Prostate gland (tissue), 2 donors: ENCODE data around the gene ELMO3. TPM values are rescaled to one million over a fixed set of nuclear protein-coding genes. Genes with fewer than 3 reads are reported as not detected.

Experiments
- DNase-seq: peaks from one replicate; pipeline ENCODE4 v3.0.0-alpha.2; 2019; ENCODE audit warnings: low spot score
- H3K27ac ChIP-seq, 2 donors: fragments of 200-600 bp; sonication (generic); 2 replicates each; pipeline ENCODE4 v1.5.1; 2017 to 2019
- H3K27me3 ChIP-seq: fragments of 200-600 bp; sonication (generic); replicated peaks from 2 replicates; pipeline ENCODE4 v1.5.1; 2019; ENCODE audit not compliant: insufficient read depth
- H3K36me3 ChIP-seq, 2 donors: fragments of 200-600 bp; sonication (generic); 1 replicate in 1 of 2; 2 replicates in 1 of 2; pipeline versions ENCODE4 v1.5.1 to v1.8.1; 2017 to 2019
- H3K4me1 ChIP-seq: fragments of 200-600 bp; sonication (generic); replicated peaks from 2 replicates; pipeline ENCODE4 v1.5.1; 2019
- H3K4me3 ChIP-seq, 2 donors: fragments of 200-600 bp; sonication (generic); 2 replicates each; pipeline ENCODE4 v1.5.1; 2017 to 2019
- H3K9me3 ChIP-seq: fragments of 200-600 bp; sonication (generic); 2 replicates; pipeline ENCODE4 v1.5.1; 2017
- POLR2A ChIP-seq: fragments of 450-650 bp; IDR thresholded peaks from one replicate; pipeline ENCODE4 v1.6.1; 2016; ENCODE audit warnings: antibody characterized with exemption, mild to moderate bottlenecking
- POLR2AphosphoS5 ChIP-seq: sonication (generic); formaldehyde crosslinking; IDR thresholded peaks from one replicate; pipeline ENCODE4 v1.6.1; 2017; ENCODE audit warnings: antibody characterized with exemption
- WGBS: methylation state at CpG from one replicate; pipeline ENCODE4 v1.1.5; 2018; 5-methylcytosine and 5-hydroxymethylcytosine counted together
- intact Hi-C: fragments of 100-400 bp; cut with DNase I; formaldehyde crosslinking; loops from one replicate; pipeline ENCODE4 v1.14.2; 2022
- microRNA counts, 2 donors: library from miRNA; unstranded; fragments of <30 nt; microRNA quantifications; one replicate each; lab custom pipeline; 2016 to 2017
- microRNA-seq: library from miRNA; unstranded; fragments of <30 nt; microRNA quantifications from one replicate; pipeline ENCODE4, GENCODE V29; 2016
- small RNA-seq, 2 donors: library from RNA; depleted of rRNA; stranded (forward); fragments of <200 nt; gene quantifications; one replicate each; pipeline ENCODE3, GENCODE V24; 2016
- total RNA-seq, 2 donors: library from RNA; depleted of rRNA; stranded (reverse); fragments of >200 nt; gene quantifications; one replicate each; pipeline ENCODE4 v1.1.0, GENCODE V29; 2016
- TF ChIP-seq, protein P1 (sequence below), 4 experiments: fragments of 200-600 bp in 2 of 4; fragments of 450-650 bp in 2 of 4; sonication (generic) in 2 of 4; IDR thresholded peaks; 1 replicate in 3 of 4; 2 replicates in 1 of 4; pipeline ENCODE4 v1.5.1; 2016 to 2019; ENCODE audit warnings: antibody characterized with exemption in 4 of 4, mild to moderate bottlenecking in 2 of 4, moderate library complexity in 2 of 4

The ELMO3 gene
- total RNA-seq, 2 donors from 2014 or later = 24.8 to 36.7 TPM

DNA sequence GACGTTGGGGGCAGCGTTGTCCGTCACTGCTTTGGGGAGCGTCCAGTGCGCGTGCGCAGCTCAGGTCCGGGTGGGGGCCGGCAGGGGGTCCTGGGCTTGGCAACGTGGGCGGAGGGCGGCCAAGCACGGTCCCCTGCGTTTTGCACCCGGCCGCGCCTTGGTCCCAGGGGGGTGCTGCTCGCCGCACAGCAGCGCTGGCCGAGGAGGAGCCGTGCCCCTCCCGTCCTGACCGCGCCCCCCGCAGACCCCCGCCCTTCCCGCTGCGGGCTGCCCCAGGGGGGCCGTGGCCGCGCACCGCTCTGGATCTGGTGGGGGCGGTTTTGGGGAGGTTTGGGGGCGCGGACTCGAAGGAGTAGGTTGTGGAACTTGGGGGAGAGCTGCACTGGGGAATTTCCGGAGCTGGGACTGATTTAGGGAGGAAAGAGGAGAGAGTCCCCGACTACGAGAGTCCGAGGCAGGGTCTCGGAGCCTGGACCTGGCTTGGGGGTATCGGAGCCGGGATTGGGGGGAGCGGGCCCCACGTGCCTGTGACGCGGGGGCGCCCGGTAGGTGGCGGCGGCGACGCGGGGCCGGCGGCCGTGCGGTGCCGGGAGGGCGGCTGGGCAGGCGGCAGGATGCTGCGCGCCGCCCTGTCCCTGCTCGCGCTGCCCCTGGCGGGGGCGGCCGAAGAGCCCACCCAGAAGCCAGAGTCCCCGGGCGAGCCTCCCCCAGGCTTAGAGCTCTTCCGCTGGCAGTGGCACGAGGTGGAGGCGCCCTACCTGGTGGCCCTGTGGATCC is 49.7 kb downstream of the ELMO3 start, which contains the start of gene SLC9A5:
Gene SLC9A5, plus strand, starts transcription at position 579 of the 777 bp plus-strand sequence. Its CDS starts 36 bp downstream, at position 615.
- intact Hi-C loops = no loop called here
- no peak for DNase-seq
- WGBS = under 1% methylated on average over 57 of the region's 75 CpGs
- H3K27me3 ChIP-seq = peaks cover 4% of the 10 kb centered on the region
- no peaks in the 10 kb centered on the region for H3K9me3 ChIP-seq
- TF ChIP-seq, protein P1, sequence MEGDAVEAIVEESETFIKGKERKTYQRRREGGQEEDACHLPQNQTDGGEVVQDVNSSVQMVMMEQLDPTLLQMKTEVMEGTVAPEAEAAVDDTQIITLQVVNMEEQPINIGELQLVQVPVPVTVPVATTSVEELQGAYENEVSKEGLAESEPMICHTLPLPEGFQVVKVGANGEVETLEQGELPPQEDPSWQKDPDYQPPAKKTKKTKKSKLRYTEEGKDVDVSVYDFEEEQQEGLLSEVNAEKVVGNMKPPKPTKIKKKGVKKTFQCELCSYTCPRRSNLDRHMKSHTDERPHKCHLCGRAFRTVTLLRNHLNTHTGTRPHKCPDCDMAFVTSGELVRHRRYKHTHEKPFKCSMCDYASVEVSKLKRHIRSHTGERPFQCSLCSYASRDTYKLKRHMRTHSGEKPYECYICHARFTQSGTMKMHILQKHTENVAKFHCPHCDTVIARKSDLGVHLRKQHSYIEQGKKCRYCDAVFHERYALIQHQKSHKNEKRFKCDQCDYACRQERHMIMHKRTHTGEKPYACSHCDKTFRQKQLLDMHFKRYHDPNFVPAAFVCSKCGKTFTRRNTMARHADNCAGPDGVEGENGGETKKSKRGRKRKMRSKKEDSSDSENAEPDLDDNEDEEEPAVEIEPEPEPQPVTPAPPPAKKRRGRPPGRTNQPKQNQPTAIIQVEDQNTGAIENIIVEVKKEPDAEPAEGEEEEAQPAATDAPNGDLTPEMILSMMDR (IDR thresholded peaks at IDR 0.05) = peak in 2 of 4 experiments; percentile 31 to 40
- no peak for TF ChIP-seq POLR2A
- peak within 1 kb of the TSS; percentile 31 to 86 for H3K27ac ChIP-seq
- peaks cover 6% of the 10 kb centered on the region for H3K4me1 ChIP-seq
- no peaks in the 10 kb centered on the region for H3K36me3 ChIP-seq
- H3K4me3 ChIP-seq = peak within 1 kb of the TSS; percentile 34 to 70

DNA sequence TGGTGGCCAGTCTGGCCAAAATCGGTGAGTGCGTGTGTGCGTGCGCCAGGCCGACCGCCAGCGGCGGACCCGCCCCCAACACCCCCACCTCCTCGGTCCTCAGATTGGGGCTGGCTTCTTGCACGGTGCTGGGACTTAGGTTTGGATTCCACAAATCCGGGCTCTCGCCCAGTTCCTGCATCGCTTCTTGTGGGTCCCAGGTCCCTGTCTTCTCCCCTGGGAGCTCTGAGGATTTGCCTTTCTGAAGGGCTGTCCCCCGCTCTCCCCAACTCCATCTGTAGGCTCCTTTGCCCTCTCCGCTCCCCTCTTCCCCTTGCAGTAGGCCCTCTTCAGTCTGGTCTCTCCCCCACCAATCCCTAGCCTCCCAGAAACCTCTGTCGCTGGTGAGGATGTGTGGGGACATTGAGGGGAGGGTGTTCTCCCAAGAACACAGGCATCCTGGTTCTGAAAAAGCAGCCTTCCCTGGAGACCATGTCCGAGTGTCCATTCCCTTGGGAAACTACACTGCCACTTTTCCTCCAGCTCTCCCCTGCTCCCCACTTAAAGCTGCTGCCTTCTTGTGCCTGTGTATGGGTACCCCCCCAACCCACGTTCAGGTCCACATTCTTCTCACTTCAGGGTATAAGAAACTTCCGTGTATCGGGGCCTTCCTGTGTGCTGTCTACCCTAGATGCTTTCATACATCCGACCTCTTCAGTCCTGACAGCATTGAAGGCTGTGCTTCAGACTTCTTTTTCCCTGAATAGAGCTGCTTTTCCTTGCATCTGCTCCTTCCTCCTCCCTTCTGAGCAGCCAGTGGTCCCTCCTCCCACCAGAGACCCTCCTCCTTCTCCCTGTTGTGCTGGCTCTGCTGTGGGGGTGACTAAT is 50.5 kb downstream of the ELMO3 start:
- TF ChIP-seq POLR2AphosphoS5 (no peak), POLR2A (no peak)
- TF ChIP-seq, protein P1 (IDR thresholded peaks at IDR 0.05) = no peak
- no peak for DNase-seq
- intact Hi-C loops = no loop called here
- Histone ChIP-seq H3K27ac (no peak overlapping the region), H3K27me3 (peaks cover 4% of the 10 kb centered on the region), H3K36me3 (no peaks in the 10 kb centered on the region), H3K4me1 (peaks cover 6% of the 10 kb centered on the region), H3K9me3 (no peaks in the 10 kb centered on the region), H3K4me3 (peak overlapping the region; percentile 34 to 45)
- WGBS = 11% methylated on average over 22 of the region's 22 CpGs

DNA sequence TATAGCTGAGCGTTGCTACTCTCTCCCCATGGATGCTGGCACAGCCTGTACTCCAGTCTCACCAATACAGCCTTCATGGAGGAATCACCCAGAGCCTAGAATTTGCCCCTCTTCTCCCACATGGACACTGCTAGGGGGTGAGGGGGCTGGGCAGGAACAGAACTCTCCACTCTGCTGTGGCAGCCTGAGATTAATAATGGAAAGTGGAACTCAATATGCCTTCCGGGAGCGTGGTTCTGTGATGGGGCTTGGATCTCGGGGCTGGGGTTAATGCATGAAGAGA is 51.1 kb downstream of the ELMO3 start:
- no peaks in the 10 kb centered on the region for H3K36me3 ChIP-seq
- 70% methylated on average over 4 of the region's 4 CpGs for WGBS
- H3K27ac ChIP-seq = no peak overlapping the region
- intact Hi-C loops = no loop called here
- peaks cover 4% of the 10 kb centered on the region for H3K27me3 ChIP-seq
- no peak for DNase-seq
- TF ChIP-seq, protein P1 (IDR thresholded peaks at IDR 0.05) = no peak
- TF ChIP-seq POLR2A (no peak), POLR2AphosphoS5 (no peak)
- H3K4me3 ChIP-seq = no peak overlapping the region
- no peaks in the 10 kb centered on the region for H3K9me3 ChIP-seq
- H3K4me1 ChIP-seq = peaks cover 6% of the 10 kb centered on the region

DNA sequence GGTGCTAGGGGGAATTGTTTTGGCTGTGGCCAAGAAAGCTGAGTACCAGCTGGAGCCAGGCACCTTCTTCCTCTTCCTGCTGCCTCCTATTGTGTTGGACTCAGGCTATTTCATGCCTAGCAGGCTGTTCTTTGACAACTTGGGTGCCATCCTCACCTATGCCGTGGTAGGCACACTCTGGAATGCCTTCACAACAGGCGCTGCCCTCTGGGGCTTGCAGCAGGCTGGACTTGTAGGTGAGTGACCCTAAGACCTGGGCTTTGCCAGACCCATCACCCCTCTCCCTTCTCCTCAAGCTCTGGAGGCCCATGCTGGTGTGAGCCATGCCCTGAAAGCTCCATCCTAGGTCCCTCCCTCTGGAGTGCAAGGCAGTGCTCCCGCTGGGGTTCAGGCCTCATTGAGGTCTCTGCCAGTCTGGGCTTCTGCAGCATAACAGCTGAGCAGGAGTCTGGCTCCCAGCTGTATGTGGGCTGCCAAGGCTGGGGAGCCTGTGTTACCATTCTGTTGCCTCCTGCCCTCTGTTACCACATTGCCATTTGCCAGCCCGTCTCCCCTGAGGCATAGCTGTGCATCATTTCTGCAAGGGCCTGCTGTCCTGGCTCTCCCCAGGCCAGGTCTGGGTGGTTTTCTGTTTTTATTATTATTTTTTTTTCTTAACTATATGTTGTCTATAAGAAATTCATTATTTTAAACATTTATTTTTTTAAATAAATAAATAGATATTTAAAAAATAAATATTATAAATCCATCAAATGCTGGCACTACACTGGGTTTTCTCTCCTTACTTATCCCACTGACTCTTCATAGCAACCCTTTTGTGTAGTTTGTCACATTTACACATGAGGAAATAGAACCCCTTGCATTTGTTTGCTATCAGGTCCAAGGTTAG is 53.9 kb downstream of the ELMO3 start:
- peaks cover 4% of the 10 kb centered on the region for H3K27me3 ChIP-seq
- H3K27ac ChIP-seq = no peak overlapping the region
- H3K4me1 ChIP-seq = no peaks in the 10 kb centered on the region
- 80% methylated on average over 4 of the region's 4 CpGs for WGBS
- H3K36me3 ChIP-seq = no peaks in the 10 kb centered on the region
- DNase-seq = no peak
- no peak overlapping the region for H3K4me3 ChIP-seq
- H3K9me3 ChIP-seq = no peaks in the 10 kb centered on the region
- TF ChIP-seq, protein P1 (IDR thresholded peaks at IDR 0.05) = no peak
- intact Hi-C loops = no loop called here

MicroRNA genes within 50 kb of the gene (microRNA counts, 767-probe panel; counts per million panel counts)
- 431 to 1,799 counts per million in 2 donors for microRNA hsa-miR-328 (lab: Ali Mortazavi, UCI)

Small RNAs within 50 kb of the gene (microRNA-seq; reads per million reads assigned to microRNA genes)
- gene MIR328 = 414 reads per million, percentile 84 among the genes with 10 or more reads in this experiment

Small RNAs within 50 kb of the gene (small RNA-seq; reads per million reads assigned to genes)
- 8.5 to 21.2 reads per million in 2 donors for gene MIR328

Other genes with a start within 250 kb of the ELMO3 start
- under 1 TPM; 0.36 to 0.80 TPM for gene CES3, start 237.9 kb upstream of the ELMO3 start, total RNA-seq
- 10 to 100 TPM in 1 of 2 donors, 1 to 10 TPM in 1; 1.4 to 10.7 TPM for gene CES4A, start 210.5 kb upstream of the ELMO3 start, total RNA-seq
- 10 to 100 TPM; 27.0 to 46.2 TPM for gene CBFB, start 170.0 kb upstream of the ELMO3 start, total RNA-seq
- gene PHAF1, start 89.2 kb upstream of the ELMO3 start, total RNA-seq = 10 to 100 TPM; 30.1 to 31.9 TPM
- 10 to 100 TPM; 32.1 to 37.3 TPM for gene B3GNT9, start 48.1 kb upstream of the ELMO3 start, total RNA-seq
- gene TRADD, start 39.2 kb upstream of the ELMO3 start, total RNA-seq = 10 to 100 TPM; 33.3 to 56.3 TPM
- 100 to 1,000 TPM in 1 of 2 donors, 10 to 100 TPM in 1; 67.9 to 124 TPM for gene FBXL8, start 39.2 kb upstream of the ELMO3 start, total RNA-seq
- gene HSF4, start 34.4 kb upstream of the ELMO3 start, total RNA-seq = 100 to 1,000 TPM; 109 to 137 TPM
- 100 to 1,000 TPM in 1 of 2 donors, 10 to 100 TPM in 1; 60.8 to 129 TPM for gene NOL3, start 28.6 kb upstream of the ELMO3 start, total RNA-seq
- gene MATCAP1, start 15.2 kb upstream of the ELMO3 start, total RNA-seq = 10 to 100 TPM; 13.9 to 28.9 TPM
- 1 to 10 TPM; 1.1 to 8.2 TPM for gene EXOC3L1, start 9.0 kb upstream of the ELMO3 start, total RNA-seq
- 100 to 1,000 TPM in 1 of 2 donors, 10 to 100 TPM in 1; 91.6 to 105 TPM for gene E2F4, start 7.0 kb upstream of the ELMO3 start, total RNA-seq
- 10 to 100 TPM; 39.1 to 57.1 TPM for gene TMEM208, start 28.0 kb downstream of the ELMO3 start, total RNA-seq
- 10 to 100 TPM; 11.2 to 46.1 TPM for gene FHOD1, start 48.4 kb downstream of the ELMO3 start, total RNA-seq
- 1 to 10 TPM in 1 of 2 donors, under 1 TPM in 1; 0.27 to 2.6 TPM for gene SLC9A5, start 49.8 kb downstream of the ELMO3 start, total RNA-seq
- 10 to 100 TPM in 1 of 2 donors, 1 to 10 TPM in 1; 7.7 to 57.8 TPM for gene PLEKHG4, start 80.4 kb downstream of the ELMO3 start, total RNA-seq
- 1 to 10 TPM in 1 of 2 donors, not detected in 1; 7.0 TPM for gene KCTD19, start 127.6 kb downstream of the ELMO3 start, total RNA-seq
- gene LRRC36, start 127.7 kb downstream of the ELMO3 start, total RNA-seq = 1 to 10 TPM in 1 of 2 donors, not detected in 1; 4.6 TPM
- 1 to 10 TPM; 3.4 to 10.0 TPM for gene TPPP3, start 194.4 kb downstream of the ELMO3 start, total RNA-seq
- 10 to 100 TPM; 20.3 to 69.8 TPM for gene ZDHHC1, start 217.3 kb downstream of the ELMO3 start, total RNA-seq
- gene HSD11B2, start 232.0 kb downstream of the ELMO3 start, total RNA-seq = 10 to 100 TPM; 11.4 to 35.6 TPM